Measurements from ENCODE around the gene ZNF518B.
"Not testable (repeated sequence)": the region's sequence is repeated elsewhere in the genome, so short reads cannot be mapped to it uniquely, and the experiment has no call there.

ZNF518B gene

GRCh38 chr4:10456260-10456594, 999 bp downstream of the ZNF518B start:
- no peak for DNase-seq (ENCODE audit: low read depth in 2 of 2)

GRCh38 chr4:10455133-10455532, 2.1 kb downstream of the ZNF518B start:
- DNase-seq (ENCODE audit: low read depth in 2 of 2), result no peak

GRCh38 chr4:10454726-10455125, 2.5 kb downstream of the ZNF518B start:
- no peak for DNase-seq (ENCODE audit: low read depth in 2 of 2)

- no peak for DNase-seq (ENCODE audit: low read depth in 2 of 2)
Observed at GRCh38 chr4:10454121-10454520, 3.1 kb downstream of the ZNF518B start.

GRCh38 chr4:10448991-10449390, 8.2 kb downstream of the ZNF518B start:
- DNase-seq (ENCODE audit: low read depth in 2 of 2), result no peak

GRCh38 chr4:10442976-10443375, 14.2 kb downstream of the ZNF518B start:
- no peak for DNase-seq (ENCODE audit: low read depth in 2 of 2)

- DNase-seq (ENCODE audit: low read depth in 2 of 2), result no peak
Observed at GRCh38 chr4:10441512-10441911, 15.7 kb downstream of the ZNF518B start.

GRCh38 chr4:10438924-10439323, 18.3 kb downstream of the ZNF518B start:
- no peak for DNase-seq (ENCODE audit: low read depth in 2 of 2)

- no peak for DNase-seq (ENCODE audit: low read depth in 2 of 2)
Observed at GRCh38 chr4:10437735-10438134, 19.5 kb downstream of the ZNF518B start.

GRCh38 chr4:10427680-10428079, 29.5 kb downstream of the ZNF518B start:
- DNase-seq (ENCODE audit: low read depth in 2 of 2), result not testable (repeated sequence)

- no peak for DNase-seq (ENCODE audit: low read depth in 2 of 2)
Observed at GRCh38 chr4:10421344-10422055, 35.7 kb downstream of the ZNF518B start.

GRCh38 chr4:10417740-10418139, 39.5 kb downstream of the ZNF518B start:
- no peak for DNase-seq (ENCODE audit: low read depth in 2 of 2)

- DNase-seq (ENCODE audit: low read depth in 2 of 2), result no peak
Observed at GRCh38 chr4:10416441-10416840, 40.8 kb downstream of the ZNF518B start.

GRCh38 chr4:10413177-10413576, 44.0 kb downstream of the ZNF518B start:
- DNase-seq (ENCODE audit: low read depth in 2 of 2), result no peak

- DNase-seq (ENCODE audit: low read depth in 2 of 2), result no peak
Observed at GRCh38 chr4:10405672-10406071, 51.6 kb downstream of the ZNF518B start.

GRCh38 chr4:10403633-10404445, 53.4 kb downstream of the ZNF518B start:
- no peak for DNase-seq (ENCODE audit: low read depth in 2 of 2)

- no peak for DNase-seq (ENCODE audit: low read depth in 2 of 2)
Observed at GRCh38 chr4:10395971-10396580, 61.1 kb downstream of the ZNF518B start.
